ENCODE measurements around the gene SCN8A. TPM values are rescaled to one million over a fixed set of nuclear protein-coding genes. Genes with fewer than 3 reads are reported as not detected.
A peak's percentile ranks its signal among the peaks of the same experiment; 100 is the strongest.

SCN8A gene
- total and polyA plus RNA-seq, 4 donors, result 11.4 to 80.2 (median 19.2) TPM

GRCh38 chr12:51763743-51764142 is 172.7 kb downstream of the SCN8A start:
- Histone ChIP-seq H3K4me1 (ENCODE audit: control insufficient read depth, insufficient read depth, low read length) (no peaks in the 10 kb centered on the region), H3K27me3 (ENCODE audit: control insufficient read depth, insufficient read depth, low read length) (no peaks in the 10 kb centered on the region), H3K36me3 (ENCODE audit: control insufficient read depth, insufficient read depth, low read length) (peaks cover 6% of the 10 kb centered on the region), H3K27ac (ENCODE audit: low read depth, low read length) (no peak overlapping the region), H3K9me3 (ENCODE audit: control insufficient read depth, insufficient read depth, low read length) (no peaks in the 10 kb centered on the region), H3K4me3 (ENCODE audit: low read depth, low read length) (no peak overlapping the region)
- no peak for DNase-seq (ENCODE audit: low read depth in 4 of 6, low spot score in 6 of 6)

DNA sequence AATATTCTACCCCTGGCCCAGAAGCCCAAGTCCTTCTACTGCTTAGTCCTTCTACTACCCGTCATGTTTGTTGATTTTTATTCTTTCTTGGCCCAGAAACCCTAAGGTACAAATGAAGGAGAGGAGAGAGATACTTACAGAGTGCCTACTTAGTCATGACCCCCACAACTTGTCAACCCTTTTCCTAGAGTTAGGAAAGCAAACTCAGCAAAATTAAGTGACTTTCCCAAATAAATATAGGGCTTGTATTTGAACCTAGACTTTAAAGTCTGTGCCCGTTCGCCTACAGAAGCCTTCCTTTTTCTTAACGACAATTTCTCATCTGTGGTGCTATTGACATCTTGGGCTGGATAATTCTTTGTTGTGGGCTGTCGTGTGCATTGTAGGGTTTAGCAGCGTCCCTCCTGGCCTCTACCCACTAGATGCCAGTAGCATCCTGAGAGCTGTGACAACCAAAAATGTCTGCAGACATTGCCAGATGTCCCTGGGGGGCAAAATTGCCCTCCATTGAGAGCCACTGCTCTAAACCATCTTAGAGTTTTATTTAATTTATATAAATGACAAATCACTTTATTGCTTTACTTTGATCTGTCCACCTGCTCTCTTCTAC is 175.1 kb downstream of the SCN8A start:
- Histone ChIP-seq H3K9me3 (ENCODE audit: control insufficient read depth, insufficient read depth, low read length) (no peaks in the 10 kb centered on the region), H3K36me3 (ENCODE audit: control insufficient read depth, insufficient read depth, low read length) (peaks cover 26% of the 10 kb centered on the region), H3K27ac (ENCODE audit: low read depth, low read length) (no peak overlapping the region), H3K4me1 (ENCODE audit: control insufficient read depth, insufficient read depth, low read length) (no peaks in the 10 kb centered on the region), H3K27me3 (ENCODE audit: control insufficient read depth, insufficient read depth, low read length) (no peaks in the 10 kb centered on the region), H3K4me3 (ENCODE audit: low read depth, low read length) (no peak overlapping the region)
- no peak for DNase-seq (ENCODE audit: low read depth in 4 of 6, low spot score in 6 of 6)
- 92% methylated on average over 2 of the region's 6 CpGs for WGBS (ENCODE audit: insufficient coverage)

GRCh38 chr12:51771008-51771407 is 180.0 kb downstream of the SCN8A start:
- H3K4me3 ChIP-seq (ENCODE audit: low read depth, low read length), result no peak overlapping the region
- peaks cover 42% of the 10 kb centered on the region for H3K36me3 ChIP-seq (ENCODE audit: control insufficient read depth, insufficient read depth, low read length)
- H3K27me3 ChIP-seq (ENCODE audit: control insufficient read depth, insufficient read depth, low read length), result no peaks in the 10 kb centered on the region
- H3K27ac ChIP-seq (ENCODE audit: low read depth, low read length), result no peak overlapping the region
- H3K9me3 ChIP-seq (ENCODE audit: control insufficient read depth, insufficient read depth, low read length), result no peaks in the 10 kb centered on the region
- 86% methylated on average over 1 of the region's 1 CpG for WGBS (ENCODE audit: insufficient coverage)
- no peaks in the 10 kb centered on the region for H3K4me1 ChIP-seq (ENCODE audit: control insufficient read depth, insufficient read depth, low read length)
- no peak for DNase-seq (ENCODE audit: low read depth in 4 of 6, low spot score in 6 of 6)

DNA sequence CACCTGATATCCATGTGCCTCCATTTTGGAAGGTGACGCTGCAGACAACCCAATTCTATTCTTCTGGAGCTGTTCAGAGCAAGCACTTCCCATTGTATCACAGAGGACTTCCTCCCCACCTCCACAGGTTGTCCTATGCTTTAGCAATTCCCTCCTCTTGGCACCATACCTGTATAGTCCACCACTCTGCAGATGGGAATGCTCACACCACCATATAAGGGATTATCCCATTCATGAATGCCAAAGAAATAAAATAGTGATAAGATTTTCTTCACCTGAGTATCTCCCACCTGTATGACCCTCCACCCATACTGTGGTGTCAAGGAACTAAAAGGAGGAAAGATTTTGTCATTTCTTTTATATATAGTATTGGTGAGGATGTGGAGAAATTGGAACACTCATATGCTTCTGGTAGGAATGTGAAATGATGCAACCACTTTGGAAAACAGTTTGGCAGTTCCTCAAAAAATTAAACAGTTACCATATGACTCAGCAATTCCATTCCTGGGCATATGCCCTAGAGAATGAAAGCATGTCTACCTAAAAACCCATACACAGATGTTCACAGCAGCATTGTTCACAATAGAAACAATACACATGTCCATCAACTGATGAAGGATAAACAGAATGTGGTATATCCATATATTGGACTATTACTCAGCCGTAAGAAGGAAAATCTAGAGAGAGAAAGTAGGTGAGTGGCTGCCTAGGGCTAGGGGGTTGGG is 182.3 kb downstream of the SCN8A start:
- no peaks in the 10 kb centered on the region for H3K4me1 ChIP-seq (ENCODE audit: control insufficient read depth, insufficient read depth, low read length)
- H3K27me3 ChIP-seq (ENCODE audit: control insufficient read depth, insufficient read depth, low read length), result no peaks in the 10 kb centered on the region
- no peak overlapping the region for H3K4me3 ChIP-seq (ENCODE audit: low read depth, low read length)
- H3K27ac ChIP-seq (ENCODE audit: low read depth, low read length), result no peak overlapping the region
- H3K36me3 ChIP-seq (ENCODE audit: control insufficient read depth, insufficient read depth, low read length), result peaks cover 43% of the 10 kb centered on the region
- DNase-seq (ENCODE audit: low read depth in 4 of 6, low spot score in 6 of 6), result no peak
- H3K9me3 ChIP-seq (ENCODE audit: control insufficient read depth, insufficient read depth, low read length), result no peaks in the 10 kb centered on the region
- 100% methylated on average over 1 of the region's 2 CpGs for WGBS (ENCODE audit: insufficient coverage)

DNA sequence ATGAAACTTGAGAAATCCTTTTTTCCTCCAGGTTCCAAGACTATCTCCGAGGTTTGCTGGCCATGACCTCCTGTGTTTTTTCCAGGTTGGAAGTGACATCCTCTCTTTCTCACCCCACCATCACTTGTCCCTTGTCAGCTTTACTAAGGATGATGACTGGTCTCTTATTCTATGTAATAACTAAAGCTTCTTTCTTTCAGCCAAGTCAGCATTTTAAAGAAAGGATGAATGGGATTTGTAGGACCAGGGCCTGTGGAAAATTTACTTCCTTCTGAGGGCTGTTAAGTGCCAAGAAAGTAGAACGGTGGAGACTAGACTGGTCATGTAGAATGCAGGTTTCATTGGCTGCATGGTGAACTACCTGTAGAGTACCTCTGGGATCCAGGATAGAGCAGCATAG is 183.9 kb downstream of the SCN8A start:
- no peak for DNase-seq (ENCODE audit: low read depth in 4 of 6, low spot score in 6 of 6)
- H3K27me3 ChIP-seq (ENCODE audit: control insufficient read depth, insufficient read depth, low read length), result no peaks in the 10 kb centered on the region

DNA sequence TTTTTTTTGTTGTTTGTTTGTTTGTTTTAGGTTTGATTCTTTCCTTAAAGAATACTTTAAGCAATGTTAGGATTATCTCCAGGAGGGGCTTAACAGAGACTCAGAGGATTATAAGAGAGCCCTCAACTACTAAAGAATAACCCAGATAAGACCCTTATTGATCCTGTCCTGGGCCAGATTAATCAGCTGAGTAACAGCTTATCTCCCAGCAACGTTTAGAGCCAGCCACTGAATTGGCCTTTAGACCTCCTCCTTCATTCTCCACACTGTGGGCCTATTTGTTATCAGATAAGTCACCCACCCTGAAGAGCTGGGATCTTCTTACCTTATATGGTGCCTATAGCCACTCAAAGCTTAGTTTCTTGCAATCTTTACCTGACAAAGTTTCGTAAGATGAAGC is 186.4 kb downstream of the SCN8A start:
- no peaks in the 10 kb centered on the region for H3K27me3 ChIP-seq (ENCODE audit: control insufficient read depth, insufficient read depth, low read length)
- DNase-seq (ENCODE audit: low read depth in 4 of 6, low spot score in 6 of 6), result no peak
- WGBS (ENCODE audit: insufficient coverage), result 46% methylated on average over 1 of the region's 2 CpGs
- peaks cover 21% of the 10 kb centered on the region for H3K36me3 ChIP-seq (ENCODE audit: control insufficient read depth, insufficient read depth, low read length)
- H3K4me3 ChIP-seq (ENCODE audit: low read depth, low read length), result no peak overlapping the region
- no peaks in the 10 kb centered on the region for H3K9me3 ChIP-seq (ENCODE audit: control insufficient read depth, insufficient read depth, low read length)
- H3K4me1 ChIP-seq (ENCODE audit: control insufficient read depth, insufficient read depth, low read length), result no peaks in the 10 kb centered on the region
- H3K27ac ChIP-seq (ENCODE audit: low read depth, low read length), result no peak overlapping the region

More for the DNA sequence above, 183.9 kb downstream of the SCN8A start:
- H3K4me3 ChIP-seq (ENCODE audit: low read depth, low read length), result no peak overlapping the region
- no peak overlapping the region for H3K27ac ChIP-seq (ENCODE audit: low read depth, low read length)
- 100% methylated on average over 1 of the region's 2 CpGs for WGBS (ENCODE audit: insufficient coverage)
- H3K4me1 ChIP-seq (ENCODE audit: control insufficient read depth, insufficient read depth, low read length), result no peaks in the 10 kb centered on the region
- H3K9me3 ChIP-seq (ENCODE audit: control insufficient read depth, insufficient read depth, low read length), result no peaks in the 10 kb centered on the region
- peaks cover 29% of the 10 kb centered on the region for H3K36me3 ChIP-seq (ENCODE audit: control insufficient read depth, insufficient read depth, low read length)

DNA sequence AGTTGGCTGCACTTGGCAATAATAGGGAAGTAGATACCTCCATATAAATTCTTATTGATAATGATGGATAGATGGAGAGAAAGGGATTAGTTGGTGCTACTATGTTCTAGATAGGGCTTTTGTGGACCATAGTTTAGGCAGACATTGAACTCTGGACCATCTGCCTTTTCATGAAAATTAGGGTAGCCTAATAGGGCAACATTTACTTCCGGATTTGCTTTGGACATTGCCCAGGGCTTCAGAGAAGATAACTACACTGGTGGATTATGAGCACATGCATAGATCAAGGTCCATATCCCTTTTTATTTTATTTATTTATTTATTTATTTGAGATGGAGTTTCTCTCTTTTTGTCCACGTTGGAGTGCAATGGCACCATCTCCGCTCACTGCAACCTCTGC is 186.9 kb downstream of the SCN8A start:
- Histone ChIP-seq H3K4me1 (ENCODE audit: control insufficient read depth, insufficient read depth, low read length) (no peaks in the 10 kb centered on the region), H3K4me3 (ENCODE audit: low read depth, low read length) (no peak overlapping the region), H3K9me3 (ENCODE audit: control insufficient read depth, insufficient read depth, low read length) (no peaks in the 10 kb centered on the region), H3K27ac (ENCODE audit: low read depth, low read length) (no peak overlapping the region), H3K36me3 (ENCODE audit: control insufficient read depth, insufficient read depth, low read length) (peaks cover 19% of the 10 kb centered on the region), H3K27me3 (ENCODE audit: control insufficient read depth, insufficient read depth, low read length) (no peaks in the 10 kb centered on the region)
- WGBS (ENCODE audit: insufficient coverage), result 100% methylated on average over 1 of the region's 3 CpGs
- no peak for DNase-seq (ENCODE audit: low read depth in 4 of 6, low spot score in 6 of 6)

- Histone ChIP-seq H3K4me3 (ENCODE audit: low read depth, low read length) (no peak overlapping the region), H3K36me3 (ENCODE audit: control insufficient read depth, insufficient read depth, low read length) (peaks cover 10% of the 10 kb centered on the region), H3K27me3 (ENCODE audit: control insufficient read depth, insufficient read depth, low read length) (no peaks in the 10 kb centered on the region), H3K9me3 (ENCODE audit: control insufficient read depth, insufficient read depth, low read length) (no peaks in the 10 kb centered on the region), H3K27ac (ENCODE audit: low read depth, low read length) (no peak overlapping the region), H3K4me1 (ENCODE audit: control insufficient read depth, insufficient read depth, low read length) (no peaks in the 10 kb centered on the region)
- WGBS (ENCODE audit: insufficient coverage), result 77% methylated on average over 5 of the region's 5 CpGs
- DNase-seq (ENCODE audit: low read depth in 4 of 6, low spot score in 6 of 6), result peak in 1 of 6 donors; percentile 1
Observed at GRCh38 chr12:51779876-51780275, 188.8 kb downstream of the SCN8A start.

DNA sequence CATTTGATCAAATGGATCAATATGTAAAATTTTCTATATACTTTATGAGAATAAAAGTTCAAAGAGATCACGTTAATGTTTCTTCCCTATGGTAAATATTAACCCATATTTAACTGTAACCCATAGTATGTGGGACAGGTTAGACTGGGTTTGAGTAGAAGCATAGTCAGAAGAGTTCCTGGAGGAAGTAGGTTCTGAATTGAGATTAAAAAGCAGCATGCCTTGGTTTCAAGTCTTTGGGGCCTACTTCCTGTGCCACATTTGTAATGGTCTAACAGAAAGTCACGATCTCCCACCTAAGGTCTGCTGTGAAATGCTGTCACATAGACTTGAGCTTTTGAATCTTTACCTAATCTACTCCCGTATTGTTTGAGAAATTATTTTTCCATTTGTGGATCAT is 193.7 kb downstream of the SCN8A start:
- WGBS (ENCODE audit: insufficient coverage), result no CpG with 5 or more reads among the region's 3 CpGs
- no peaks in the 10 kb centered on the region for H3K27me3 ChIP-seq (ENCODE audit: control insufficient read depth, insufficient read depth, low read length)

DNA sequence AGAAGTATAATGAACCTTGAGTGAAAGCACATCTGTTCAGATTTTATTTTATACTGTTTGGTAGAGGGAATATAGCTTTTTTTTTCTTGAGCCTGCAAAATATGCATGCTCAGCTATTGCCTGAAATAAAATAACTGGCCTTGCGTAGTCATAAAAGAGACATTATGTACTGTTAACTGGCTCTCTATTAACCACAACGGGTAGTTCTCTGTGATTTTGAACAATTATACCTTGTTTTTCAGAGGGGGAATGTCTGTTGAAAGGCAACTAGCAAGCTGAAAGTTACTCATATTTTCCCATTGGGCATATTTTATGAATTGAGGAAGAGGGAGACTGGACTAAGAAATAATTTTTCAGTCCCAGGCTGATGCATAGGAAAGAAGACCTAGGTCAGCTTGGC is 194.9 kb downstream of the SCN8A start:
- WGBS (ENCODE audit: insufficient coverage), result no CpG with 5 or more reads among the region's 2 CpGs
- Histone ChIP-seq H3K4me1 (ENCODE audit: control insufficient read depth, insufficient read depth, low read length) (no peaks in the 10 kb centered on the region), H3K36me3 (ENCODE audit: control insufficient read depth, insufficient read depth, low read length) (peaks cover 7% of the 10 kb centered on the region), H3K4me3 (ENCODE audit: low read depth, low read length) (no peak overlapping the region), H3K9me3 (ENCODE audit: control insufficient read depth, insufficient read depth, low read length) (no peaks in the 10 kb centered on the region), H3K27ac (ENCODE audit: low read depth, low read length) (no peak overlapping the region), H3K27me3 (ENCODE audit: control insufficient read depth, insufficient read depth, low read length) (no peaks in the 10 kb centered on the region)
- peak in 1 of 6 donors; percentile 26 for DNase-seq (ENCODE audit: low read depth in 4 of 6, low spot score in 6 of 6)

More for the DNA sequence above, 193.7 kb downstream of the SCN8A start:
- Histone ChIP-seq H3K4me3 (ENCODE audit: low read depth, low read length) (no peak overlapping the region), H3K36me3 (ENCODE audit: control insufficient read depth, insufficient read depth, low read length) (peaks cover 3% of the 10 kb centered on the region), H3K9me3 (ENCODE audit: control insufficient read depth, insufficient read depth, low read length) (no peaks in the 10 kb centered on the region), H3K27ac (ENCODE audit: low read depth, low read length) (no peak overlapping the region), H3K4me1 (ENCODE audit: control insufficient read depth, insufficient read depth, low read length) (no peaks in the 10 kb centered on the region)
- no peak for DNase-seq (ENCODE audit: low read depth in 4 of 6, low spot score in 6 of 6)

Data from spinal cord (tissue), 10 donors.